IMR-90 (cell line): Measurements from ENCODE around the gene SCAMP1. TPM values are rescaled to one million over a fixed set of nuclear protein-coding genes. Genes with fewer than 3 reads are reported as not detected.

ENCODE experiments used
- ATAC-seq: fragments of 200-7000 bp; cut with Tn5 transposase; 2 replicates; pipeline ENCODE4 v1.9.1; 2020; ENCODE audit warnings: low read depth, mild to moderate bottlenecking, moderate library complexity
- BruUV-seq: library from RNA; stranded (reverse); fragments of 400-500 nt; replicated peaks from 2 replicates; lab custom pipeline; 2021; lab: Mats Ljungman, UMichigan
- CTCF ChIA-PET: fragments of 300-600 bp; formaldehyde crosslinking; extraction: SDS; loops from one replicate; lab custom pipeline; 2021; ENCODE audit warnings: antibody characterized with exemption; lab: Yijun Ruan, JAX
- POLR2A ChIA-PET: fragments of 300-600 bp; sonication (Branson Sonifier 250); formaldehyde crosslinking; loops from one replicate; lab custom pipeline; 2022; ENCODE audit warnings: antibody characterized with exemption; ENCODE audit not compliant: unreplicated experiment; lab: Charles Lee
- DNase-seq: peaks from one replicate; pipeline ENCODE4 v3.0.0; 2013
- H2AFZ ChIP-seq: replicated peaks from 2 replicates; pipeline ENCODE3; 2013; ENCODE audit warnings: low read length, mild to moderate bottlenecking; ENCODE audit not compliant: poor library complexity
- H2AK5ac ChIP-seq: 2 replicates; pipeline ENCODE4 v1.6.1; 2013; ENCODE audit warnings: low read depth, low read length, inconsistent platforms
- H2AK9ac ChIP-seq: replicated peaks from 2 replicates; pipeline ENCODE3; 2013; ENCODE audit warnings: mild to moderate bottlenecking, low read depth, low read length, moderate library complexity; ENCODE audit not compliant: poor library complexity
- H2BK120ac ChIP-seq: 2 replicates; pipeline ENCODE4 v1.6.1; 2013; ENCODE audit warnings: low read depth, low read length, inconsistent platforms
- H2BK15ac ChIP-seq: 3 replicates; pipeline ENCODE4 v1.6.1; 2013; ENCODE audit warnings: low read depth, low read length, inconsistent platforms
- H2BK20ac ChIP-seq: 2 replicates; pipeline ENCODE4 v1.6.1; 2013; ENCODE audit warnings: low read depth, mild to moderate bottlenecking, inconsistent platforms, low read length, moderate library complexity
- H2BK5ac ChIP-seq: 2 replicates; pipeline ENCODE4 v1.6.1; 2013; ENCODE audit warnings: mild to moderate bottlenecking, low read depth, low read length, inconsistent platforms; ENCODE audit not compliant: poor library complexity, severe bottlenecking
- H3K14ac ChIP-seq: replicated peaks from 2 replicates; pipeline ENCODE4 v1.6.1; 2013; ENCODE audit warnings: low read depth, low read length, inconsistent platforms
- H3K18ac ChIP-seq: 2 replicates; pipeline ENCODE4 v1.6.1; 2013; ENCODE audit warnings: low read depth, low read length, control low read depth
- H3K23ac ChIP-seq: 2 replicates; pipeline ENCODE4 v1.6.1; 2013; ENCODE audit warnings: low read depth, low read length, inconsistent platforms
- H3K27ac ChIP-seq: 2 replicates; pipeline ENCODE4 v1.5.1; 2013; ENCODE audit warnings: mild to moderate bottlenecking, control low read depth, low read length; ENCODE audit not compliant: insufficient read depth
- H3K27me3 ChIP-seq: 2 replicates; pipeline ENCODE4 v1.6.1; 2013; ENCODE audit warnings: low read length; ENCODE audit not compliant: control insufficient read depth, insufficient read depth
- H3K36me3 ChIP-seq: 2 replicates; pipeline ENCODE4 v1.6.1; 2013; ENCODE audit warnings: low read length, mixed read lengths; ENCODE audit not compliant: control insufficient read depth, insufficient read depth
- H3K4ac ChIP-seq: 2 replicates; pipeline ENCODE4 v1.6.1; 2013; ENCODE audit warnings: low read depth, low read length, inconsistent platforms
- H3K4me1 ChIP-seq: 2 replicates; pipeline ENCODE4 v1.6.1; 2013; ENCODE audit warnings: low read length, mixed read lengths; ENCODE audit not compliant: control insufficient read depth, insufficient read depth
- H3K4me2 ChIP-seq: 2 replicates; pipeline ENCODE4 v1.6.1; 2013; ENCODE audit warnings: low read depth, mild to moderate bottlenecking, control low read depth, low read length, moderate library complexity
- H3K4me3 ChIP-seq: 2 replicates; pipeline ENCODE4 v1.5.1; 2013; ENCODE audit warnings: low read depth, mild to moderate bottlenecking, control low read depth, low read length, moderate library complexity; ENCODE audit not compliant: insufficient read depth
- H3K56ac ChIP-seq: 2 replicates; pipeline ENCODE4 v1.6.1; 2013; ENCODE audit warnings: low read length, inconsistent platforms; ENCODE audit not compliant: insufficient read depth; ENCODE audit errors: extremely low read depth
- H3K79me1 ChIP-seq, 2 experiments: 2 replicates each; pipeline ENCODE4 v1.6.1; 2013; ENCODE audit warnings: low read length in 2 of 2, inconsistent platforms in 1 of 2, low read depth in 1 of 2
- H3K9ac ChIP-seq: 2 replicates; pipeline ENCODE4 v1.6.1; 2013; ENCODE audit warnings: low read depth, low read length, control low read depth
- H3K9me1 ChIP-seq: 2 replicates; pipeline ENCODE4 v1.6.1; 2013; ENCODE audit warnings: low read length, inconsistent platforms; ENCODE audit not compliant: insufficient read depth
- H3K9me3 ChIP-seq: 2 replicates; pipeline ENCODE4 v1.6.1; 2013; ENCODE audit warnings: low read length; ENCODE audit not compliant: control insufficient read depth, insufficient read depth
- H4K20me1 ChIP-seq: 2 replicates; pipeline ENCODE4 v1.6.1; 2013; ENCODE audit warnings: low read length, inconsistent platforms; ENCODE audit not compliant: insufficient read depth
- H4K5ac ChIP-seq: 2 replicates; pipeline ENCODE4 v1.6.1; 2013; ENCODE audit warnings: mild to moderate bottlenecking, low read depth, low read length, control low read depth
- H4K8ac ChIP-seq, 2 experiments: 2 replicates each; pipeline ENCODE4 v1.6.1; 2013; ENCODE audit warnings: low read depth in 2 of 2, low read length in 2 of 2, control low read depth in 1 of 2, inconsistent platforms in 1 of 2
- H4K91ac ChIP-seq: 2 replicates; pipeline ENCODE4 v1.6.1; 2013; ENCODE audit warnings: low read depth, low read length, inconsistent platforms; ENCODE audit not compliant: insufficient read depth
- BHLHE40 ChIP-seq: fragments of 150-350 bp; IDR thresholded peaks from 2 replicates; pipeline ENCODE4 v1.6.1; 2016; ENCODE audit warnings: mild to moderate bottlenecking, low read depth, low read length
- CHD1 ChIP-seq: IDR thresholded peaks from 2 replicates; pipeline ENCODE4 v1.6.1; 2012; ENCODE audit warnings: low read depth, low read length, improper control_type of control experiment
- RCOR1 ChIP-seq: IDR thresholded peaks from 2 replicates; pipeline ENCODE4 v1.6.1; 2012; ENCODE audit warnings: mild to moderate bottlenecking, low read length, improper control_type of control experiment; ENCODE audit not compliant: insufficient replicate concordance
- USF2 ChIP-seq: fragments of 150-350 bp; IDR thresholded peaks from 2 replicates; pipeline ENCODE4 v1.6.1; 2017; ENCODE audit warnings: mild to moderate bottlenecking, antibody characterized with exemption, low read length, low read depth
- WGBS, 2 experiments: methylation state at CpG; one replicate each; pipeline versions ENCODE4 v1.1.5 to v1.1.7; 2013; ENCODE audit warnings: missing lambda C conversion rate in 2 of 2; ENCODE audit not compliant: insufficient read length in 1 of 2; ENCODE audit errors: extremely low coverage in 2 of 2; 5-methylcytosine and 5-hydroxymethylcytosine counted together
- dilution Hi-C: fragments of 300-500 bp; cut with HindIII; formaldehyde crosslinking; loops from one replicate; pipeline ENCODE4 v1.14.3; 2018; ENCODE audit warnings: low sequenced_read_pairs; ENCODE audit not compliant: unreplicated experiment
- in situ Hi-C: fragments of 300-500 bp; cut with MboI; formaldehyde crosslinking; loops from 3 replicates; pipeline ENCODE4 v1.14.3; 2019; ENCODE audit warnings: low sequenced_read_pairs, inconsistent platforms, mixed read lengths
- intact Hi-C: fragments of 100-400 bp; cut with micrococcal nuclease; formaldehyde crosslinking; loops from 2 replicates; pipeline ENCODE4 v1.10.0; 2022
- polyA plus RNA-seq, 3 experiments: library from polyadenylated mRNA; depleted of rRNA; stranded (reverse); fragments of >200 nt; gene quantifications; 2 replicates each; pipeline ENCODE4 v1.2.3, GENCODE V29; 2012; ENCODE audit warnings: low replicate concordance in 1 of 3
- total RNA-seq: library from RNA; depleted of rRNA; stranded (reverse); fragments of >200 nt; gene quantifications from 2 replicates; pipeline ENCODE4 v1.2.3, GENCODE V29; 2012

Gene SCAMP1
- total and polyA plus RNA-seq, 2 of the 4 experiments (the other 2 are of a cell fraction) = 13.5 to 114 TPM

GRCh38 chr5:78497573-78498533 is 137.4 kb downstream of the SCAMP1 start (continued):
- TF ChIP-seq RCOR1 = no peak

GRCh38 chr5:78499485-78499884 is 139.1 kb downstream of the SCAMP1 start:
- no peak overlapping the region for H3K18ac ChIP-seq
- H3K4me3 ChIP-seq = no peak overlapping the region
- no peak overlapping the region for H3K56ac ChIP-seq
- intact Hi-C loops = no loop called here
- POLR2A ChIA-PET = no interaction called here
- CTCF ChIA-PET = no interaction called here
- no peak overlapping the region for H3K9ac ChIP-seq
- no peak overlapping the region for H2AK5ac ChIP-seq
- no peaks in the 10 kb centered on the region; the same call in 1 of the 2 replicates for H3K36me3 ChIP-seq
- H3K27ac ChIP-seq = no peak overlapping the region
- no peaks in the 10 kb centered on the region for H3K9me3 ChIP-seq
- H2BK5ac ChIP-seq = no peak overlapping the region
- H3K4ac ChIP-seq = no peak overlapping the region
- H2BK120ac ChIP-seq = no peak overlapping the region
- H4K5ac ChIP-seq = no peak overlapping the region
- no peaks in the 10 kb centered on the region for H3K27me3 ChIP-seq
- no peak overlapping the region for H2BK15ac ChIP-seq
- no peak overlapping the region for H2BK20ac ChIP-seq
- DNase-seq (no peak), ATAC-seq (no peak)
- no peak overlapping the region for H4K8ac ChIP-seq
- H4K20me1 ChIP-seq = peaks cover 48% of the 10 kb centered on the region
- peaks cover 32% of the 10 kb centered on the region for H3K9me1 ChIP-seq
- dilution Hi-C loops = no loop called here
- H3K4me1 ChIP-seq = peaks cover 26% of the 10 kb centered on the region
- H3K14ac ChIP-seq = no peak overlapping the region
- BruUV-seq = no TSS peak
- no peak overlapping the region for H2AK9ac ChIP-seq
- no CpG with 5 or more reads among the region's 1 CpG for WGBS, 2 experiments
- no peak overlapping the region for H3K4me2 ChIP-seq
- no peak overlapping the region for H2AFZ ChIP-seq
- H4K91ac ChIP-seq = no peak overlapping the region
- H3K79me1 ChIP-seq = peaks cover 50 to 85% of the 10 kb centered on the region in 2 experiments
- TF ChIP-seq CHD1 (no peak), BHLHE40 (no peak), USF2 (no peak)
- in situ Hi-C loops = no loop called here
- no peak overlapping the region for H3K23ac ChIP-seq
